Panc1 (cell line): Measurements from ENCODE around the gene LY86. TPM values are rescaled to one million over a fixed set of nuclear protein-coding genes. Genes with fewer than 3 reads are reported as not detected.

Source experiments
- ATAC-seq: fragments of 200-7000 bp; cut with Tn5 transposase; 2 replicates; pipeline ENCODE4 v1.9.1; 2020; ENCODE audit warnings: mild to moderate bottlenecking, moderate library complexity
- BruUV-seq: library from RNA; stranded (reverse); fragments of 400-500 nt; replicated peaks from 2 replicates; lab custom pipeline; 2021; lab: Mats Ljungman, UMichigan
- CTCF ChIA-PET: fragments of 300-600 bp; sonication (Branson Sonifier 250); formaldehyde crosslinking; loops from one replicate; lab custom pipeline; 2022; ENCODE audit warnings: antibody characterized with exemption; lab: Charles Lee
- POLR2A ChIA-PET: fragments of 300-600 bp; sonication (Branson Sonifier 250); formaldehyde crosslinking; loops from one replicate; lab custom pipeline; 2022; ENCODE audit warnings: antibody characterized with exemption; lab: Charles Lee
- DNase-seq: peaks from one replicate; pipeline ENCODE4 v3.0.0-alpha.2; 2010; ENCODE audit warnings: low read depth, low spot score
- H3K27ac ChIP-seq: 2 replicates; pipeline ENCODE4 v1.5.1; 2011; ENCODE audit warnings: mild to moderate bottlenecking, low read length, inconsistent platforms
- H3K27me3 ChIP-seq: fragments of 200-500 bp; sonication (Bioruptor generic); 2 replicates; pipeline ENCODE4 v1.6.0; 2014; ENCODE audit warnings: low read length, inconsistent platforms; ENCODE audit not compliant: control insufficient read depth, insufficient read depth
- H3K36me3 ChIP-seq: fragments of 200-500 bp; sonication (Bioruptor generic); 2 replicates; pipeline ENCODE4 v1.5.1; 2014; ENCODE audit warnings: inconsistent platforms, mild to moderate bottlenecking, low read length, moderate library complexity; ENCODE audit not compliant: control insufficient read depth, insufficient read depth
- H3K4me1 ChIP-seq: 2 replicates; pipeline ENCODE4 v1.5.1; 2011; ENCODE audit warnings: inconsistent platforms, mild to moderate bottlenecking, low read length, moderate library complexity; ENCODE audit not compliant: control insufficient read depth, insufficient read depth
- H3K4me3 ChIP-seq, 2 experiments: 2 replicates each; pipeline ENCODE4 v1.5.1; 2011 to 2012; ENCODE audit warnings: low read depth in 2 of 2, low read length in 2 of 2, mild to moderate bottlenecking in 2 of 2, inconsistent platforms in 1 of 2, moderate library complexity in 1 of 2
- H3K9me3 ChIP-seq: fragments of 200-500 bp; sonication (Bioruptor generic); 2 replicates; pipeline ENCODE4 v1.5.1; 2014; ENCODE audit warnings: low read depth, mild to moderate bottlenecking, inconsistent platforms, low read length, moderate library complexity; ENCODE audit not compliant: control insufficient read depth, insufficient read depth
- CTCF ChIP-seq: fragments of 450-650 bp; IDR thresholded peaks from 2 replicates; pipeline ENCODE4 v1.5.1; 2017; ENCODE audit warnings: mild to moderate bottlenecking
- POLR2AphosphoS5 ChIP-seq: IDR thresholded peaks from 2 replicates; pipeline ENCODE4 v1.6.1; 2012; ENCODE audit warnings: mild to moderate bottlenecking, low read depth, low read length, moderate library complexity
- REST ChIP-seq, 2 experiments: IDR thresholded peaks; 2 replicates each; pipeline ENCODE4 v1.6.1; 2011 to 2012; ENCODE audit warnings: low read depth in 2 of 2, control low read depth in 1 of 2, low read length in 1 of 2, mild to moderate bottlenecking in 1 of 2, moderate library complexity in 1 of 2; ENCODE audit not compliant: insufficient read depth in 1 of 2
- SIN3A ChIP-seq: IDR thresholded peaks from 2 replicates; pipeline ENCODE4 v1.6.1; 2012; ENCODE audit warnings: low read depth, mild to moderate bottlenecking, low read length, moderate library complexity, borderline replicate concordance; ENCODE audit not compliant: insufficient read depth
- TCF7L2 ChIP-seq: IDR thresholded peaks from 2 replicates; pipeline ENCODE4 v1.6.1; 2011; ENCODE audit warnings: mild to moderate bottlenecking, low read depth, low read length, inconsistent platforms
- in situ Hi-C: cut with HindIII; loops from 2 replicates; pipeline ENCODE4 v1.10.0; 2016; ENCODE audit warnings: low sequenced_read_pairs, low pct_unique_long_range_greater_than_20kb
- intact Hi-C: fragments of 100-400 bp; cut with micrococcal nuclease; formaldehyde crosslinking; loops from one replicate; pipeline ENCODE4 v1.10.0; 2022; ENCODE audit not compliant: unreplicated experiment
- total RNA-seq: library from RNA; stranded (reverse); gene quantifications from one replicate; pipeline ENCODE4 v1.2.1, GENCODE V29; 2021; ENCODE audit not compliant: unreplicated experiment

LY86 gene
- total RNA-seq, 1 experiment from 2014 or later: not detected

- Histone ChIP-seq H3K9me3 (no peaks in the 10 kb centered on the region), H3K27me3 (no peaks in the 10 kb centered on the region), H3K36me3 (no peaks in the 10 kb centered on the region), H3K4me3 (no peak overlapping the region), H3K27ac (no peak overlapping the region), H3K4me1 (no peaks in the 10 kb centered on the region)
- DNase-seq (no peak), ATAC-seq (no peak)
- in situ Hi-C loops (no loop called here), intact Hi-C loops (no loop called here)
- CTCF ChIA-PET: no interaction called here
- POLR2A ChIA-PET: no interaction called here
- TF ChIP-seq SIN3A (no peak), CTCF (no peak), POLR2AphosphoS5 (no peak), TCF7L2 (no peak), REST (IDR thresholded peaks at IDR 0.05; ENCODE audit: insufficient read depth in 1 of 2, low read depth in 2 of 2, low read length in 1 of 2) (no peak)
- BruUV-seq: no TSS peak
These were observed 109.1 kb downstream of the LY86 start for GRCh38 chr6:6697620-6698019.

- CTCF ChIA-PET: no interaction called here
- no peaks in the 10 kb centered on the region for H3K36me3 ChIP-seq
These were observed 111.3 kb downstream of the LY86 start for GRCh38 chr6:6699741-6700367.

More at GRCh38 chr6:6699741-6700367, 111.3 kb downstream of the LY86 start:
- H3K4me3 ChIP-seq: no peak overlapping the region
- in situ Hi-C loops (no loop called here), intact Hi-C loops (no loop called here)
- no peak for ATAC-seq
- H3K27me3 ChIP-seq: no peaks in the 10 kb centered on the region
- no TSS peak for BruUV-seq
- TF ChIP-seq TCF7L2 (no peak), POLR2AphosphoS5 (no peak), SIN3A (no peak), REST (IDR thresholded peaks at IDR 0.05; ENCODE audit: insufficient read depth in 1 of 2, low read depth in 2 of 2, low read length in 1 of 2) (no peak), CTCF (no peak)
- POLR2A ChIA-PET: no interaction called here
- H3K27ac ChIP-seq: no peak overlapping the region
- no peak for DNase-seq
- no peaks in the 10 kb centered on the region for H3K4me1 ChIP-seq
- no peaks in the 10 kb centered on the region for H3K9me3 ChIP-seq
